DMS79 treated with DMSO at 0.1 percent for 48 hours (cell line): ENCODE data around the gene NLN.
"Not testable (repeated sequence)": the region's sequence is repeated elsewhere in the genome, so short reads cannot be mapped to it uniquely, and the experiment has no call there.

ENCODE experiments used
- DNase-seq: peaks from one replicate; lab custom pipeline; 2025; lab: John Stamatoyannopoulos, UW

The NLN gene

GRCh38 chr5:65772963-65773362, 51.0 kb downstream of the NLN start:
- not testable (repeated sequence) for DNase-seq

- DNase-seq = no peak
These were observed 52.3 kb downstream of the NLN start for GRCh38 chr5:65774346-65774745.

DNA sequence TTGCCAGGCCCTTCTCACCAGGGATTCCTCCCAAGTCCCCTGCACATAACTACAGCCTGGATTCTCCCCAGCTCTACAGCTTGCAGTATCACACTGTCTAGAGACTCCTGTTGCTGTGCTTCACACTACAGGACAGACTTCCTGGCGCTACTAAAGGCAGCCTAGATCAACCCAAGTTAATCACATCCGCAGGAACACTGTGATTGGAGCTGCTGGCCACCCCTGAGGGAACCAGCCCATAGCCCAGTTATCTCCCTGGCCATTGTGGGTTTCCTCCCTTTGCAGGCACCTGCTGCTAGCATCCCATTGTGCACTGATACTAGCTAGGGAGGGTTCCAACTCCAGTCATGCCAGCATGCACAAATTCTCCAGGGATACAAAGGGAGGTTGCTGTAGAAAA, 53.5 kb downstream of the NLN start:
- DNase-seq = no peak

DNA sequence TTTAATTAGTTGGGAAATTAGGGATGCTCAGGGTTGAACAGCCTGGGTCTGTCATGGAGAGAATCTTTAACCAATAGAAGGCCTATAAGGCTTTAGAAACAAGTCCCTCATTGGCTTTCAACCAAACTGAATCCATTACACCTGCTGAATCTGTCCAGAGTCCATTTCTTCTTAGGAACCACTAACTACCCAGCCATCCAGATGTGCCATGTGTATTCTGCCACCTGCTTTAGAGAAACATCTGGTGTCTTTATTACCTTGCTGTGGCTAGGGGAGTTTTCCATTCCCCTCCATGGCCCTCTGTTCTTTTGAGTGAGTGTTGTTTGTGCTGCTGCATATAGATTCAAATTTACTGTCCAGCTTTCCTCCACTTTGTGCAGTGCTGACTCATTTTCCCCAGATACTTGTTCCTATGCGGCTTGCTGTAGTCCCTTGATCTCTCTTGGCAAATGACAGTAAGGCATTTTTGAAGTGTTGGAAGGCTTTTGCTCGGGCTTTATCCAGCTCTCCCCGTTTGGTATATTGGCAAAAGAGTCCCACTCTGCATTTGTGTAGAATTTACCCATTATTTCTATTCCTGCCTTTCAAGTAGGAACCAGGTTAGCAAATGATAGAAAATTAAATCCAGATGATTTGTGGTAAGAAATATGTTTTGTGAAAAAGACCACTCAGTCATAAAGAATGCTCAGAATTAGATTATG, 54.6 kb downstream of the NLN start:
- DNase-seq = no peak

GRCh38 chr5:65778126-65778525, 56.1 kb downstream of the NLN start:
- DNase-seq = no peak

DNA sequence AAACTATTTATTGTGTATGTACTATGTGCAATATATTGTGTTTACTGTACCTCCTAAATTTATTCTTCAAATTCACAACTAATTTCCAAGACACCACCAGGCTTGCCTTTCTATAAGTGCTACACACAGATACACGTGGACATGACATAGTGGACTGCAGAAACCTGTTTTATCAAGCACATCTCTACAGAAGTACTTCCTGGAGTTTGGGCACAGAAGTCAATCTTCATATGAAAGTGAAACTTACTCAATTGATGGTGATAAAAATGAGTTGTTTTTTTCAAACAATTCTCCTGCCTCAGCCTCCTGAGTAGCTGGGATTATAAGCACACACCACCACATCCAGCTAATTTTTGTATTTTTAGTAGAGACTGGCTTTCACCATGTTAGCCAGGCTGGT, 57.6 kb downstream of the NLN start:
- no peak for DNase-seq

DNA sequence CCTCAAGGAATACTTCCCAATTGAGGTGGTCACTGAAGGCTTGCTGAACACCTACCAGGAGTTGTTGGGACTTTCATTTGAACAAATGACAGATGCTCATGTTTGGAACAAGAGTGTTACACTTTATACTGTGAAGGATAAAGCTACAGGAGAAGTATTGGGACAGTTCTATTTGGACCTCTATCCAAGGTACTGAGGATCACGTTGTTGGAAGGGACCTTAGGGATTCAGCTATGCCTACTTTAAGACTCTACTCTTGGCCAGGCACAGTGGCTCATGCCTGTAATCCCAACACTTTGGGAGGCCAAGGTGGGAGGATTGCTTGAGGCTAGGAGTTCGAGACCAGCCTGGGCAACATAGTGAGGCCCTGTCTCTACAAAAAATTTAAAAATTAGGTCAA, 66.3 kb downstream of the NLN start:
- DNase-seq = not testable (repeated sequence)

DNA sequence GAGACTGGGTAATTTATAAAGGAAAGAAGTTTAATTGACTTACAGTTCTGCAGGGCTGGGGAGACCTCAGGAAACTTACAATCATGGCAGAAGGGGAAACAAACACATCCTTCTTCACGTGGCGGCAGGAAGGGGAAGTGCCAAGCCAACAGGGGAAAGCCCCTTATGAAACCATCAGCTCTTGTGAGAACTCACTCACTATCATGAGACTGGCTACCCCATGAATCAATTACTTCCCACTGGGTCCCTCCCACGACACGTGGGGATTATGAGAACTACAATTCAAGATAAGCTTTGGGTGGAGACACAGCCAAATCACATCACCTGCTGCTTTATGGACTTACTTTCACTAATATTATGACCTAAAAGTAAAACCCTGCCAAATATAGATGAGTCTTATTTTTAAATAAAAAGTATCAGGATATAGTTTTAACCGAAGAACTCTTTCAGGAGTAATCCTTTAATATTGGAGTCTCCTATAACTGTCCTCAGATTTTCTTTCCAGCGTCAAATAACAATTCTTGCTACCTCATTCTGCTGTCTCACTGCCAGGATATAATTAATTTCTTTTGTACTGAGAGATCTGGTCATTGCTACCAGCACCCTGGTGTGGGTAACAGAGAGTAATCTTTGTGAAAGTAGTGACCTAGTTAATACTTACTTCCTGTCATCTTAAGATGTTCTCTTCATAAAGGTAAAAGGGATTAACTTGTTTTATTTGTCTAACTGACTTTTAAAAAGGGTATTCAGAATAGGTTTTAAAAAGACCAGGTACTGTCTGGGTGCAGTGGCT, 68.6 kb downstream of the NLN start:
- DNase-seq = no peak

GRCh38 chr5:65791712-65792673, 70.0 kb downstream of the NLN start:
- no peak for DNase-seq

- DNase-seq = no peak
These were observed 74.3 kb downstream of the NLN start for GRCh38 chr5:65796269-65796668.

DNA sequence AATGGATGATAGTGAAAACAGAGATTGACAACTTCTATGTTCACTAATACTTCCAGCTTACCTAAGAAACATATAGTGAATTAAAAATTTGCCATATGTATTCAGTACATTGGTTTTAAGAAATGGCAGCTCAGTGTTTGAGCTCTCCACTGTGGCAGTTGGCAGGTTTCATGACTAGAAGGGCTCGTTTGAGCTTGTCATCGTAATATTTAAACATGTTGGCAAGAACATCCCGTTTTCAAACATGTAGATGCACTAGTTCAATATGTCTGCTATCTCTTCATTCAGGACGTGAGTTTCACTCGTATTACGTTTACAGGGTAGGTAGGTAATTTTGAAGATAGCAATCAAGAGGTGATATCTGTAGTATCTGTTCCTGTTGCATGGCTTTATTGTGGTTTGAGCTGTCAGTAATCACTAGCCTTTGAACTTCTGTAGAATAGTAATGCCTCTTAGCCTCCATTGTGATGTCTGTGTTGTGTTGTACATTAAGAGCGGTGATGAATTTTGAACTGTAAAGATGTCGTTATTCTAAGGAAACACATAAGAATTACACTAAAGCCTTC, 74.8 kb downstream of the NLN start:
- no peak for DNase-seq

GRCh38 chr5:65797481-65797880, 75.5 kb downstream of the NLN start:
- no peak for DNase-seq

DNA sequence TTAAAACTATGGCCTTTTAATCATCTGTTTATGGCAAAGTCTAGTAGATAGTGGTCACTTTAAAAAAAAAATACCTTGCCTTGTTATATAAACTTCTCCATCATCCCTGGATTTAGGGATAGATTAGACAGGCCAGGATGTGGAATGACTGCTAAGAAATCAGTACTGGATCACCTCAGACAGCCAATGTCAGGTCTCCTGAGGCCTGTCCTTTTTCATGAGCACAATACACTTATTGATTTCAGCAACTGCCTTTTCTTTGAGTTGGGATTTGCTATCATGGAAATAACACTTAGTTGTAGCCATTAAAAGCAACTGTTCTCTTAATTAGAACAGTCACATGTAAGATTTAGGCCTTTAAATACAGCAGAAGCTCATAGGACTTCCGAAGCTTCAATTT, 77.9 kb downstream of the NLN start:
- no peak for DNase-seq

GRCh38 chr5:65800775-65801174, 78.8 kb downstream of the NLN start:
- DNase-seq = no peak

- no peak for DNase-seq
These were observed 79.4 kb downstream of the NLN start for GRCh38 chr5:65801352-65801783.

GRCh38 chr5:65802080-65802479, 80.1 kb downstream of the NLN start:
- no peak for DNase-seq

DNA sequence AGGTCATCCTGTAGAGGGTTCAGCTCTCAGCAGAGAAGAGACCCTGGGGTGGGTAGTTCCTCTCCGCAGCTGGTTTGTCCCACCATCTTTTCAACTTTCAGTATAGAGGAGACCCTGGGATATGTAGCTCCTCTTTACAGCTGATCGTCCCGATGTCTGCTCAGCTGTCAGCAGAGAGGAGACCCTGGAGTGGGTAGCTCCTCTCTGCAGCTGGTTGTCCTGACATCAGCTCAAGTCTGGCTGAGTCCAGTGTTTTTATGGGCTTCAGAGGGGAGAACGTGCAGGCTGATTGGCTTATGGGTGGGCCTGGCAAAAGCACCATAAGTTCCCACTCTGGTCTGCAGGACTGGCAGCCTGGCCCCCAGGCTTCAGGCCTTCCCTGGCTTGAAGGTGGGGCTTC, 80.8 kb downstream of the NLN start:
- no peak for DNase-seq

GRCh38 chr5:65803699-65804391, 81.8 kb downstream of the NLN start:
- DNase-seq = no peak

- no peak for DNase-seq
These were observed 83.1 kb downstream of the NLN start for GRCh38 chr5:65805089-65805488.

- not testable (repeated sequence) for DNase-seq
These were observed 85.5 kb downstream of the NLN start for GRCh38 chr5:65807494-65807893.

- no peak for DNase-seq
These were observed 86.3 kb downstream of the NLN start for GRCh38 chr5:65808251-65808741.
